T-cell (primary cell): ENCODE data around the gene ADRA2A. TPM values are rescaled to one million over a fixed set of nuclear protein-coding genes. Genes with fewer than 3 reads are reported as not detected.

Experiments
- ATAC-seq, 4 experiments: fragments of 200-7000 bp in 3 of 4; fragments of 150-1000 bp in 1 of 4; cut with Tn5 transposase; replicated peaks in 1 of 4; 1 replicate in 3 of 4; 2 replicates in 1 of 4; pipeline ENCODE4 v1.10.0; 2021; ENCODE audit warnings: moderate library complexity in 3 of 4, mild to moderate bottlenecking in 2 of 4, moderate number of reproducible peaks in 1 of 4
- CTCF ChIA-PET, 2 donors: fragments of 300-600 bp; sonication (Branson Sonifier 250); formaldehyde crosslinking; loops; one replicate each; lab custom pipeline; 2022; ENCODE audit warnings: antibody characterized with exemption in 2 of 2; lab: Charles Lee
- POLR2A ChIA-PET, 2 donors: fragments of 300-600 bp; sonication (Branson Sonifier 250); formaldehyde crosslinking; loops; one replicate each; lab custom pipeline; 2022; ENCODE audit warnings: antibody characterized with exemption in 2 of 2; lab: Charles Lee
- DNase-seq, 35 experiments: peaks; one replicate each; pipeline versions ENCODE4 v3.0.0 to v3.0.0-alpha.2; 2013 to 2023
- H3K27ac ChIP-seq: one replicate; pipeline ENCODE4 v1.5.1; 2013; ENCODE audit warnings: low read length
- H3K27me3 ChIP-seq, 2 experiments: replicated peaks in 1 of 2; 1 replicate in 1 of 2; 2 replicates in 1 of 2; pipeline versions ENCODE4 v1.6.1 to v1.7.0; 2013; ENCODE audit warnings: low read length in 1 of 2, mixed read lengths in 1 of 2; ENCODE audit not compliant: control insufficient read depth in 2 of 2, insufficient read depth in 2 of 2; ENCODE audit errors: extremely low read depth in 1 of 2
- H3K36me3 ChIP-seq, 2 donors: 1 replicate in 1 of 2; 2 replicates in 1 of 2; pipeline versions ENCODE4 v1.6.1 to v1.7.0; 2013; ENCODE audit warnings: low read length in 1 of 2; ENCODE audit not compliant: control insufficient read depth in 2 of 2, insufficient read depth in 1 of 2; ENCODE audit errors: extremely low read depth in 1 of 2
- H3K4me1 ChIP-seq, 2 experiments: 1 replicate in 1 of 2; 2 replicates in 1 of 2; pipeline versions ENCODE4 v1.6.1 to v1.7.0; 2013; ENCODE audit warnings: low read length in 2 of 2, mixed read lengths in 1 of 2; ENCODE audit not compliant: insufficient read depth in 2 of 2, control insufficient read depth in 1 of 2; ENCODE audit errors: extremely low read depth in 1 of 2
- H3K4me3 ChIP-seq, 2 donors: 1 replicate in 1 of 2; 2 replicates in 1 of 2; pipeline versions ENCODE4 v1.5.1 to v1.7.0; 2013; ENCODE audit warnings: mild to moderate bottlenecking in 2 of 2, low read length in 1 of 2, moderate library complexity in 1 of 2; ENCODE audit not compliant: control insufficient read depth in 1 of 2; ENCODE audit errors: extremely low read depth in 1 of 2
- H3K9me3 ChIP-seq: 2 replicates; pipeline ENCODE4 v1.7.0; 2013
- H3K27ac Mint-ChIP-seq, 2 donors: one replicate each; pipeline ENCODE4 v1.8.0; 2020 to 2021; ENCODE audit warnings: mild to moderate bottlenecking in 2 of 2, mixed read lengths in 2 of 2
- H3K27me3 Mint-ChIP-seq, 2 donors: one replicate each; pipeline ENCODE4 v1.8.0; 2021 to 2022; ENCODE audit warnings: mixed read lengths in 2 of 2
- H3K36me3 Mint-ChIP-seq: one replicate; pipeline ENCODE4 v1.8.0; 2021; ENCODE audit warnings: mixed read lengths
- H3K4me1 Mint-ChIP-seq, 3 donors: one replicate each; pipeline ENCODE4 v1.8.0; 2020 to 2022; ENCODE audit warnings: mixed read lengths in 3 of 3, mild to moderate bottlenecking in 1 of 3
- H3K4me3 Mint-ChIP-seq, 3 donors: one replicate each; pipeline ENCODE4 v1.8.0; 2020 to 2022; ENCODE audit warnings: mild to moderate bottlenecking in 3 of 3, mixed read lengths in 3 of 3, moderate library complexity in 3 of 3
- H3K9me3 Mint-ChIP-seq, 3 donors: one replicate each; pipeline ENCODE4 v1.8.0; 2020 to 2022; ENCODE audit warnings: mixed read lengths in 3 of 3
- whole genome bisulfite sequencing: methylation state at CpG from one replicate; pipeline ENCODE4 v1.1.5; 2013; ENCODE audit warnings: missing lambda C conversion rate; ENCODE audit not compliant: insufficient coverage; 5-methylcytosine and 5-hydroxymethylcytosine counted together
- total RNA-seq, 35 experiments: library from RNA in 6 of 35; stranded (reverse) in 6 of 35; fragments of 120-200 nt in 1 of 35; gene quantifications; one replicate each; pipeline versions ENCODE4 v1.2.1 to v1.2.4 and lab custom pipeline; 2013 to 2026

Gene ADRA2A
- total RNA-seq, 5 donors from 2014 or later (not counting 1 experiment from before 2014, with no cell fraction given): 0.09 to 0.26 (median 0.12) TPM

GRCh38 chr10:111057006-111057405 is 19.8 kb upstream of the ADRA2A start:
- H3K4me1 Mint-ChIP-seq: no peaks in the 10 kb centered on the region
- H3K4me3 Mint-ChIP-seq: no peak overlapping the region
- peaks cover 4% of the 10 kb centered on the region for H3K9me3 ChIP-seq
- no peak for ATAC-seq
- ChIA-PET CTCF (no interaction called here), POLR2A (no interaction called here)
- H3K4me1 ChIP-seq: no peaks in the 10 kb centered on the region
- H3K36me3 ChIP-seq: no peaks in the 10 kb centered on the region
- H3K36me3 Mint-ChIP-seq: peaks cover 4% of the 10 kb centered on the region
- no CpG with 5 or more reads among the region's 1 CpG for WGBS
- H3K9me3 Mint-ChIP-seq: peaks cover 15 to 35% (median 17%) of the 10 kb centered on the region in 3 donors
- no peak for DNase-seq
- no peak overlapping the region for H3K4me3 ChIP-seq
- H3K27ac Mint-ChIP-seq: no peak overlapping the region
- no peak overlapping the region for H3K27ac ChIP-seq
- H3K27me3 Mint-ChIP-seq: peaks cover 14 to 42% of the 10 kb centered on the region in 2 donors
- peaks cover 2 to 23% of the 10 kb centered on the region in 2 experiments for H3K27me3 ChIP-seq

- ATAC-seq (no peak), DNase-seq (no peak)
- H3K9me3 Mint-ChIP-seq: peaks cover 6 to 14% (median 13%) of the 10 kb centered on the region in 3 donors
- H3K4me3 Mint-ChIP-seq: no peak overlapping the region
- Histone ChIP-seq H3K4me1 (no peaks in the 10 kb centered on the region), H3K9me3 (no peaks in the 10 kb centered on the region), H3K4me3 (no peak overlapping the region), H3K36me3 (no peaks in the 10 kb centered on the region), H3K27me3 (peaks cover 2 to 23% of the 10 kb centered on the region in 2 experiments), H3K27ac (no peak overlapping the region)
- H3K36me3 Mint-ChIP-seq: peaks cover 4% of the 10 kb centered on the region
- 86% methylated on average over 1 of the region's 2 CpGs for WGBS
- POLR2A ChIA-PET: no interaction called here
- H3K27ac Mint-ChIP-seq: no peak overlapping the region
- CTCF ChIA-PET: no interaction called here
- H3K4me1 Mint-ChIP-seq: no peaks in the 10 kb centered on the region
- peaks cover 36 to 51% of the 10 kb centered on the region in 2 donors for H3K27me3 Mint-ChIP-seq
Observed at GRCh38 chr10:111063471-111063870, 13.4 kb upstream of the ADRA2A start.

GRCh38 chr10:111072232-111072631 is 4.6 kb upstream of the ADRA2A start:
- no peak overlapping the region for H3K27ac ChIP-seq
- Mint-ChIP-seq H3K27me3 (peaks cover 50 to 58% of the 10 kb centered on the region in 2 donors), H3K4me1 (peaks cover 0 to 8% (median 6%) of the 10 kb centered on the region in 3 donors), H3K4me3 (no peak overlapping the region), H3K9me3 (peaks cover 2 to 5% (median 3%) of the 10 kb centered on the region in 3 donors), H3K36me3 (no peaks in the 10 kb centered on the region), H3K27ac (no peak overlapping the region)
- DNase-seq (no peak), ATAC-seq (no peak)
- peaks cover 0 to 17% of the 10 kb centered on the region in 2 experiments for H3K4me1 ChIP-seq
- ChIA-PET CTCF (interaction anchor here in 1 of 2 donors (0.6 kb wide), 1 partner anchor 1448 kb away, joined by 4 read pairs; no protein-coding TSS in a partner anchor), POLR2A (interaction anchor here in 1 of 2 donors (0.6 kb wide), 1 partner anchor 22 kb away, joined by 3 read pairs; no protein-coding TSS in a partner anchor)
- no peaks in the 10 kb centered on the region for H3K9me3 ChIP-seq
- WGBS: no CpG with 5 or more reads among the region's 3 CpGs
- no peak overlapping the region for H3K4me3 ChIP-seq
- H3K36me3 ChIP-seq: no peaks in the 10 kb centered on the region
- peaks cover 6 to 28% of the 10 kb centered on the region in 2 experiments for H3K27me3 ChIP-seq

- H3K27me3 Mint-ChIP-seq: peaks cover 56 to 73% of the 10 kb centered on the region in 2 donors
- no peaks in the 10 kb centered on the region for H3K36me3 ChIP-seq
- CTCF ChIA-PET: interaction anchor here (0.7 to 1.2 kb wide), 3 partner anchors 10 to 1060 kb away, joined by 3 read pairs; no protein-coding TSS in a partner anchor
- no peaks in the 10 kb centered on the region for H3K9me3 Mint-ChIP-seq
- no peak overlapping the region for H3K27ac ChIP-seq
- peaks cover 10 to 49% of the 10 kb centered on the region in 2 experiments for H3K27me3 ChIP-seq
- H3K4me3 Mint-ChIP-seq: peak overlapping the region; percentile 50 to 75 (median 64)
- DNase-seq (no peak), ATAC-seq (no peak)
- peaks cover 0 to 24% (median 20%) of the 10 kb centered on the region in 3 donors for H3K4me1 Mint-ChIP-seq
- H3K4me3 ChIP-seq: peak overlapping the region; percentile 35 to 72
- 4% methylated on average over 4 of the region's 18 CpGs for WGBS
- no peaks in the 10 kb centered on the region for H3K36me3 Mint-ChIP-seq
- peaks cover 0 to 28% of the 10 kb centered on the region in 2 experiments for H3K4me1 ChIP-seq
- POLR2A ChIA-PET: no interaction called here
- no peak overlapping the region for H3K27ac Mint-ChIP-seq
- no peaks in the 10 kb centered on the region for H3K9me3 ChIP-seq
Observed at GRCh38 chr10:111075577-111076185, 1.1 kb upstream of the ADRA2A start.

GRCh38 chr10:111076191-111076681 is 593 bp upstream of the ADRA2A start:
- Mint-ChIP-seq H3K27me3 (peaks cover 53 to 71% of the 10 kb centered on the region in 2 donors), H3K4me1 (peaks cover 0 to 24% (median 20%) of the 10 kb centered on the region in 3 donors), H3K27ac (no peak overlapping the region), H3K9me3 (no peaks in the 10 kb centered on the region), H3K4me3 (peak overlapping the region; percentile 50 to 75 (median 64)), H3K36me3 (no peaks in the 10 kb centered on the region)
- no peak overlapping the region for H3K27ac ChIP-seq
- peaks cover 10 to 49% of the 10 kb centered on the region in 2 experiments for H3K27me3 ChIP-seq
- no peaks in the 10 kb centered on the region for H3K36me3 ChIP-seq
- peak overlapping the region; percentile 35 to 72 for H3K4me3 ChIP-seq
- H3K4me1 ChIP-seq: peaks cover 0 to 28% of the 10 kb centered on the region in 2 experiments
- 1% methylated on average over 39 of the region's 39 CpGs for WGBS
- DNase-seq (peak in 20 of 35 experiments; percentile 11 to 53 (median 26)), ATAC-seq (peak in 3 of 4 experiments; percentile 58 to 80 (median 65))
- no peaks in the 10 kb centered on the region for H3K9me3 ChIP-seq
- ChIA-PET CTCF (interaction anchor here (0.7 to 1.2 kb wide), 3 partner anchors 10 to 1060 kb away, joined by 3 read pairs; no protein-coding TSS in a partner anchor), POLR2A (no interaction called here)

GRCh38 chr10:111077479-111077784 is 603 bp downstream of the ADRA2A start:
- 4% methylated on average over 5 of the region's 15 CpGs for WGBS
- CTCF ChIA-PET: no interaction called here
- no peak for DNase-seq

More at GRCh38 chr10:111077479-111077784, 603 bp downstream of the ADRA2A start:
- H3K27me3 ChIP-seq: peaks cover 10 to 52% of the 10 kb centered on the region in 2 experiments
- Mint-ChIP-seq H3K4me1 (peaks cover 0 to 24% (median 20%) of the 10 kb centered on the region in 3 donors), H3K36me3 (no peaks in the 10 kb centered on the region), H3K27ac (no peak overlapping the region), H3K4me3 (peak overlapping the region; percentile 64 to 75 (median 66)), H3K9me3 (no peaks in the 10 kb centered on the region), H3K27me3 (peaks cover 47 to 71% of the 10 kb centered on the region in 2 donors)
- POLR2A ChIA-PET: no interaction called here
- H3K36me3 ChIP-seq: no peaks in the 10 kb centered on the region
- no peak for ATAC-seq
- H3K4me3 ChIP-seq: peak overlapping the region; percentile 35 to 57
- peaks cover 0 to 28% of the 10 kb centered on the region in 2 experiments for H3K4me1 ChIP-seq
- H3K9me3 ChIP-seq: no peaks in the 10 kb centered on the region
- no peak overlapping the region for H3K27ac ChIP-seq
